GM12878 (cell line): Measurements from ENCODE around the gene GPATCH3. TPM values are rescaled to one million over a fixed set of nuclear protein-coding genes. Genes with fewer than 3 reads are reported as not detected.

ENCODE experiments used
- ATAC-seq: fragments of 200-7000 bp; cut with Tn5 transposase; 3 replicates; pipeline ENCODE4 v1.9.1; 2020; ENCODE audit warnings: mild to moderate bottlenecking, moderate library complexity
- BruUV-seq: library from RNA; stranded (reverse); fragments of 400-500 nt; replicated peaks from 2 replicates; lab custom pipeline; 2021; lab: Mats Ljungman, UMichigan
- CTCF ChIA-PET: fragments of 300-600 bp; sonication (Branson Sonifier 250); formaldehyde crosslinking; extraction: SDS; loops from one replicate; lab custom pipeline; 2021; ENCODE audit warnings: inconsistent platforms; lab: Yijun Ruan, JAX
- POLR2A ChIA-PET: fragments of 350-600 bp; formaldehyde crosslinking; extraction: SDS; loops from one replicate; lab custom pipeline; 2021; ENCODE audit warnings: inconsistent platforms; lab: Charles Lee
- RAD21 ChIA-PET: fragments of 300-600 bp; sonication (Branson Sonifier 250); formaldehyde crosslinking; loops from one replicate; lab custom pipeline; 2023; ENCODE audit warnings: antibody characterized with exemption; ENCODE audit not compliant: unreplicated experiment; lab: Charles Lee
- SMC1A ChIA-PET: fragments of 300-600 bp; sonication (Branson Sonifier 250); formaldehyde crosslinking; loops from one replicate; lab custom pipeline; 2023; ENCODE audit not compliant: unreplicated experiment, uncharacterized antibody; lab: Charles Lee
- DNase-seq: peaks from one replicate; pipeline ENCODE4 v3.0.0-alpha.2; 2011; ENCODE audit warnings: low read depth, low spot score
- FAIRE-seq: peaks from 3 replicates; lab custom pipeline; 2011; peaks lifted over from hg19 to GRCh38; lab: Jason Lieb, UNC
- H2AFZ ChIP-seq: 2 replicates; pipeline ENCODE4 v1.6.0; 2011; ENCODE audit warnings: low read depth, low read length, control low read depth; ENCODE audit not compliant: control insufficient read depth
- H3K27ac ChIP-seq: 2 replicates; pipeline ENCODE4 v1.5.1; 2011; ENCODE audit warnings: control low read depth; ENCODE audit not compliant: control insufficient read depth, insufficient read depth
- H3K27me3 ChIP-seq, 2 experiments: replicated peaks in 1 of 2; 2 replicates each; pipeline versions ENCODE4 v1.6.0 to v1.6.1; 2011; ENCODE audit warnings: low read length in 1 of 2; ENCODE audit not compliant: control insufficient read depth in 2 of 2, insufficient read depth in 2 of 2
- H3K36me3 ChIP-seq, 2 experiments: 2 replicates each; pipeline ENCODE4 v1.5.1; 2011; ENCODE audit warnings: low read length in 1 of 2; ENCODE audit not compliant: control insufficient read depth in 2 of 2, insufficient read depth in 2 of 2
- H3K4me1 ChIP-seq: 2 replicates; pipeline ENCODE4 v1.6.1; 2011; ENCODE audit warnings: mild to moderate bottlenecking, low read length, moderate library complexity, mixed read lengths; ENCODE audit not compliant: control insufficient read depth, insufficient read depth
- H3K4me2 ChIP-seq: 2 replicates; pipeline ENCODE4 v1.6.0; 2011; ENCODE audit warnings: control low read depth; ENCODE audit not compliant: control insufficient read depth, insufficient read depth
- H3K4me3 ChIP-seq: fragments of 200-600 bp; sonication (generic); 2 replicates; pipeline ENCODE4 v1.5.1; 2016
- H3K79me2 ChIP-seq: 2 replicates; pipeline ENCODE4 v1.6.0; 2011; ENCODE audit warnings: low read length; ENCODE audit not compliant: control insufficient read depth, insufficient read depth
- H3K9ac ChIP-seq: 2 replicates; pipeline ENCODE4 v1.8.0; 2011; ENCODE audit warnings: low read length, control low read depth, mixed read lengths; ENCODE audit not compliant: control insufficient read depth, insufficient read depth
- H3K9me3 ChIP-seq: replicated peaks from 3 replicates; pipeline ENCODE4 v1.5.1; 2011; ENCODE audit warnings: mild to moderate bottlenecking, low read length; ENCODE audit not compliant: control insufficient read depth, insufficient read depth
- H4K20me1 ChIP-seq: 2 replicates; pipeline ENCODE4 v1.6.0; 2011; ENCODE audit not compliant: control insufficient read depth, insufficient read depth
- BACH1 ChIP-seq: fragments of 450-650 bp; IDR thresholded peaks from 2 replicates; pipeline ENCODE4 v1.6.1; 2017; ENCODE audit warnings: mild to moderate bottlenecking, borderline replicate concordance
- DPF2 ChIP-seq: fragments of 450-650 bp; IDR thresholded peaks from 2 replicates; pipeline ENCODE4 v1.6.1; 2017; ENCODE audit warnings: mild to moderate bottlenecking
- ETV6 ChIP-seq, 2 experiments: fragments of 450-650 bp in 1 of 2; IDR thresholded peaks in 1 of 2; conservative IDR thresholded peaks in 1 of 2; 2 replicates each; pipeline ENCODE4 v1.6.1; 2014; ENCODE audit warnings: antibody characterized with exemption in 1 of 2, borderline replicate concordance in 1 of 2, low read depth in 1 of 2, mild to moderate bottlenecking in 1 of 2, moderate library complexity in 1 of 2
- IRF4 ChIP-seq: IDR thresholded peaks from 2 replicates; pipeline ENCODE4 v1.6.1; 2011; ENCODE audit warnings: low read depth, low read length
- MYC ChIP-seq: IDR thresholded peaks from 2 replicates; pipeline ENCODE4 v1.6.1; 2011; ENCODE audit warnings: mild to moderate bottlenecking, low read length, moderate library complexity, inconsistent platforms; ENCODE audit not compliant: insufficient read depth, insufficient replicate concordance, insufficient read length, severe bottlenecking
- PKNOX1 ChIP-seq: fragments of 450-650 bp; IDR thresholded peaks from 2 replicates; pipeline ENCODE4 v1.6.1; 2016; ENCODE audit warnings: mild to moderate bottlenecking
- SPI1 ChIP-seq: IDR thresholded peaks from 2 replicates; pipeline ENCODE4 v1.6.1; 2011; ENCODE audit warnings: low read depth, mild to moderate bottlenecking, low read length, moderate library complexity, borderline replicate concordance; ENCODE audit not compliant: insufficient read depth
- ZNF274 ChIP-seq: IDR thresholded peaks from one replicate; pipeline ENCODE4 v1.8.0; 2011; ENCODE audit not compliant: insufficient read length, insufficient read depth
- ZNF622 ChIP-seq: fragments of 450-650 bp; IDR thresholded peaks from 2 replicates; pipeline ENCODE4 v1.6.1; 2017; ENCODE audit warnings: mild to moderate bottlenecking, inconsistent platforms
- WGBS: methylation state at CpG from one replicate; pipeline ENCODE4 v1.1.6; 2016; ENCODE audit warnings: low lambda C conversion rate; ENCODE audit not compliant: insufficient replicate concordance, insufficient coverage; ENCODE audit errors: missing lambda C conversion rate; 5-methylcytosine and 5-hydroxymethylcytosine counted together
- in situ Hi-C: fragments of 300-500 bp; cut with MboI; formaldehyde crosslinking; loops from 9 replicates; pipeline ENCODE4 v1.14.3; 2018; ENCODE audit warnings: mixed read lengths
- intact Hi-C: fragments of 100-400 bp; cut with micrococcal nuclease; formaldehyde crosslinking; loops from one replicate; pipeline ENCODE4 v1.14.2; 2022; ENCODE audit not compliant: unreplicated experiment
- polyA plus RNA-seq, 11 experiments: library from polyadenylated mRNA; depleted of rRNA in 4 of 11; unstranded in 6 of 11; stranded (reverse) in 5 of 11; fragments of >200 nt; fragmentation: Nextera tagmentation in 4 of 11; fragmentation: Illumina TruSeq in 1 of 11; extraction: Ambion mirVana in 4 of 11; extraction: Trizol in 1 of 11; gene quantifications; 1 replicate in 1 of 11; 2 replicates in 10 of 11; pipeline versions ENCODE4 v1.2.1 to v1.2.3, GENCODE V29; 2011 to 2016; ENCODE audit warnings: inconsistent platforms in 2 of 11, missing spikeins in 2 of 11, low read depth in 1 of 11
- total RNA-seq, 4 experiments: library from RNA; depleted of rRNA in 3 of 4; stranded (reverse); fragments of >200 nt in 3 of 4; fragmentation: Illumina TruSeq in 1 of 4; extraction: Trizol in 1 of 4; gene quantifications; 2 replicates each; pipeline versions ENCODE4 v1.2.1 to v1.2.3, GENCODE V29; 2013 to 2021

GPATCH3 gene
- total and polyA plus RNA-seq, 10 of the 15 experiments (the other 5 are each of a cell fraction or from before 2014, with no cell fraction given), result 0.56 to 13.4 (median 8.7) TPM

- H3K4me1 ChIP-seq, result peaks cover 5% of the 10 kb centered on the region; the same call in 1 of the 2 replicates
- H3K36me3 ChIP-seq, result peaks cover 5 to 19% of the 10 kb centered on the region in 2 experiments
- BruUV-seq, result no TSS peak
- peak overlapping the region; percentile 99 for H3K4me2 ChIP-seq
- no peaks in the 10 kb centered on the region for H3K9me3 ChIP-seq
- TF ChIP-seq BACH1 (no peak), ZNF274 (no peak), PKNOX1 (no peak), MYC (no peak), ZNF622 (no peak)
- H3K27me3 ChIP-seq, result no peaks in the 10 kb centered on the region
- no peak for ATAC-seq
- peak overlapping the region; percentile 83 for H3K27ac ChIP-seq
- peaks cover 28% of the 10 kb centered on the region for H3K79me2 ChIP-seq
- RAD21 ChIA-PET, result no interaction called here
- intact Hi-C loops, result no loop called here
- in situ Hi-C loops, result no loop called here
- no peak overlapping the region for H2AFZ ChIP-seq
- WGBS, result 65% methylated on average over 3 of the region's 3 CpGs
- no peaks in the 10 kb centered on the region; the same call in 1 of the 2 replicates for H4K20me1 ChIP-seq
- peak overlapping the region; percentile 84 for H3K9ac ChIP-seq
- DNase-seq, result no peak
- CTCF ChIA-PET, result no interaction called here
- POLR2A ChIA-PET, result no interaction called here
- SMC1A ChIA-PET, result no interaction called here
- no peak for FAIRE-seq
- H3K4me3 ChIP-seq, result peak overlapping the region; percentile 76
Measured at GRCh38 chr1:26922901-26923300, 22.6 kb upstream of the GPATCH3 start.

GRCh38 chr1:26922431-26922729, 22.1 kb upstream of the GPATCH3 start:
- SMC1A ChIA-PET, result no interaction called here
- Histone ChIP-seq H3K9ac (peak overlapping the region; percentile 84), H3K4me2 (peak overlapping the region; percentile 99), H3K4me3 (peak overlapping the region; percentile 76), H3K79me2 (peaks cover 28% of the 10 kb centered on the region), H3K9me3 (no peaks in the 10 kb centered on the region), H3K36me3 (peaks cover 5 to 19% of the 10 kb centered on the region in 2 experiments), H4K20me1 (no peaks in the 10 kb centered on the region; the same call in 1 of the 2 replicates), H2AFZ (no peak overlapping the region), H3K27ac (peak overlapping the region; percentile 83), H3K27me3 (no peaks in the 10 kb centered on the region), H3K4me1 (peaks cover 5% of the 10 kb centered on the region; the same call in 1 of the 2 replicates)
- TF ChIP-seq DPF2 (no peak), ETV6 (conservative IDR thresholded peaks at IDR 0.05 in 1 of 2, IDR thresholded peaks at IDR 0.05 in 1 of 2; ENCODE audit: borderline replicate concordance in 1 of 2, low read depth in 1 of 2) (no peak), IRF4 (no peak), SPI1 (no peak)
- TSS peak; percentile 70 for BruUV-seq
- ATAC-seq (no peak), FAIRE-seq (peak; percentile 7), DNase-seq (no peak)
- RAD21 ChIA-PET, result no interaction called here
- intact Hi-C loops (no loop called here), in situ Hi-C loops (no loop called here)
- POLR2A ChIA-PET, result interaction anchor here (0.6 to 2.6 kb wide), 3 partner anchors 10 to 749 kb away, joined by 3 to 12 read pairs (median 4); partner anchors contain the start of gene GPATCH3
- CTCF ChIA-PET, result no interaction called here
- WGBS, result 19% methylated on average over 6 of the region's 6 CpGs
